OCI-LY7 (cell line): ENCODE measurements around the gene RAB26.

ENCODE experiments used
- EZH2phosphoT487 ChIP-seq: fragments of 200-600 bp; sonication (generic); IDR thresholded peaks from 2 replicates; pipeline ENCODE4 v1.6.1; 2018; ENCODE audit warnings: low read depth, borderline replicate concordance, mild to moderate bottlenecking, mixed run types, antibody characterized with exemption, low read length, moderate library complexity, mixed read lengths
- TF ChIP-seq, protein P1 (sequence below): fragments of 200-600 bp; sonication (generic); conservative IDR thresholded peaks from 2 replicates; pipeline ENCODE4 v1.5.1; 2014; ENCODE audit warnings: mild to moderate bottlenecking, antibody characterized with exemption, low read length, moderate library complexity, mixed read lengths

DNA sequence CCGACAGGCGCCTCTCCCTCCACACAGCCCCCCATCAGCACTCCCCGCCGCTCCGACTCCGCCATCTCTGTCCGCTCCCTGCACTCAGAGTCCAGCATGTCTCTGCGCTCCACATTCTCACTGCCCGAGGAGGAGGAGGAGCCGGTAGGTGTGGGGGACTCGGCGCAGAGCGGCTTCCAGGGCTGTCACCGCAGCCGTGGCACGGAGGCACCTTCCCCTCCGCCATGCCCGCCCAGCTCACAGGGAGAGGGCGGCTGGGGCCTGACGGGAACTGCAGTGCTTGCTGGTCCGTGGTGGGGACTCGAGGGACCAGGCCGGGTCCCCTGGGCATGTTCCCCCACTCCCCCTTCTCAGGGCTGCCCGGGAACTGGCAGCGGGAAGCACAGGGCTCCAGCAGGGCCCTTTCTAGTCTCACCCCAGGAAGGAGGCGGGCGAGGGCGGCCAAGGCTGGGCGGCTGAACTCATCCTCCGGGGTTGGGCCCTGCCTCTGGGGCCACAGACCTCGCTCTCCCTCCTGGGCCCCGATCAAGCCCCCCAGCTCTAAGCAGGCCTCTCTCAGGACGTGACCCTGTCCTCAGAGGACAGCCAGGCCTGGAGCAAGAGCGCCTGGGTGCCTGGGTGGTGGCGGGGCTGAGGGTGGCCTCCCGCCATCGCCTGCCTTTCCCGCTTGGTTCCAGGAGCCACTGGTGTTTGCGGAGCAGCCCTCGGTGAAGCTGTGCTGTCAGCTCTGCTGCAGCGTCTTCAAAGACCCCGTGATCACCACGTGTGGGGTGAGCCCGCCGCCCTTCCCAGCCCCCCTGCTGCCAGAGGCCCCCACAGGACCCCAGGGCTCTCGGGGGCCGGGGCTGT lies 22.4 kb downstream of the RAB26 start:
- TF ChIP-seq, protein P1, sequence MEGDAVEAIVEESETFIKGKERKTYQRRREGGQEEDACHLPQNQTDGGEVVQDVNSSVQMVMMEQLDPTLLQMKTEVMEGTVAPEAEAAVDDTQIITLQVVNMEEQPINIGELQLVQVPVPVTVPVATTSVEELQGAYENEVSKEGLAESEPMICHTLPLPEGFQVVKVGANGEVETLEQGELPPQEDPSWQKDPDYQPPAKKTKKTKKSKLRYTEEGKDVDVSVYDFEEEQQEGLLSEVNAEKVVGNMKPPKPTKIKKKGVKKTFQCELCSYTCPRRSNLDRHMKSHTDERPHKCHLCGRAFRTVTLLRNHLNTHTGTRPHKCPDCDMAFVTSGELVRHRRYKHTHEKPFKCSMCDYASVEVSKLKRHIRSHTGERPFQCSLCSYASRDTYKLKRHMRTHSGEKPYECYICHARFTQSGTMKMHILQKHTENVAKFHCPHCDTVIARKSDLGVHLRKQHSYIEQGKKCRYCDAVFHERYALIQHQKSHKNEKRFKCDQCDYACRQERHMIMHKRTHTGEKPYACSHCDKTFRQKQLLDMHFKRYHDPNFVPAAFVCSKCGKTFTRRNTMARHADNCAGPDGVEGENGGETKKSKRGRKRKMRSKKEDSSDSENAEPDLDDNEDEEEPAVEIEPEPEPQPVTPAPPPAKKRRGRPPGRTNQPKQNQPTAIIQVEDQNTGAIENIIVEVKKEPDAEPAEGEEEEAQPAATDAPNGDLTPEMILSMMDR = no peak
- no peak for TF ChIP-seq EZH2phosphoT487
